Naive thymus-derived CD4-positive, alpha-beta T cell (primary cell): ENCODE results near the gene MAGI2. TPM values are rescaled to one million over a fixed set of nuclear protein-coding genes. Genes with fewer than 3 reads are reported as not detected.

Experiments
- ATAC-seq: fragments of 150-1000 bp; cut with Tn5 transposase; 2 replicates; pipeline ENCODE4 v1.10.0; 2021; ENCODE audit warnings: mild to moderate bottlenecking, moderate library complexity
- CTCF ChIA-PET: fragments of 350-600 bp; sonication (Branson Sonifier 250); formaldehyde crosslinking; loops from one replicate; lab custom pipeline; 2021; ENCODE audit warnings: antibody characterized with exemption; lab: Charles Lee
- POLR2A ChIA-PET: fragments of 350-600 bp; sonication (Branson Sonifier 250); formaldehyde crosslinking; loops from one replicate; lab custom pipeline; 2021; ENCODE audit warnings: antibody characterized with exemption, inconsistent platforms; lab: Charles Lee
- DNase-seq, 9 donors: peaks; one replicate each; pipeline versions ENCODE4 v3.0.0 to v3.0.0-alpha.2; 2020 to 2022; ENCODE audit warnings: mixed read lengths in 1 of 9
- H3K27ac ChIP-seq: one replicate; pipeline ENCODE4 v1.7.0; 2013; ENCODE audit warnings: mild to moderate bottlenecking, low read depth, low read length, moderate library complexity
- H3K27me3 ChIP-seq, 2 donors: one replicate each; pipeline ENCODE4 v1.7.0; 2013; ENCODE audit warnings: low read length in 2 of 2, mild to moderate bottlenecking in 2 of 2, moderate library complexity in 2 of 2; ENCODE audit not compliant: control insufficient read depth in 2 of 2, insufficient read depth in 2 of 2
- H3K36me3 ChIP-seq, 3 experiments: 1 replicate in 2 of 3; 2 replicates in 1 of 3; pipeline ENCODE4 v1.7.0; 2013; ENCODE audit warnings: low read length in 3 of 3, mild to moderate bottlenecking in 3 of 3, moderate library complexity in 1 of 3; ENCODE audit not compliant: insufficient read depth in 3 of 3, control insufficient read depth in 2 of 3
- H3K4me1 ChIP-seq, 2 donors: one replicate each; pipeline ENCODE4 v1.7.0; 2013; ENCODE audit warnings: low read length in 2 of 2, mild to moderate bottlenecking in 2 of 2, moderate library complexity in 1 of 2; ENCODE audit not compliant: control insufficient read depth in 2 of 2, insufficient read depth in 2 of 2
- H3K4me3 ChIP-seq: 2 replicates; pipeline ENCODE4 v1.7.0; 2013; ENCODE audit warnings: mild to moderate bottlenecking, low read length
- H3K9me3 ChIP-seq, 3 experiments: 1 replicate in 2 of 3; 2 replicates in 1 of 3; pipeline ENCODE4 v1.7.0; 2013; ENCODE audit warnings: low read length in 3 of 3; ENCODE audit not compliant: control insufficient read depth in 2 of 3
- H3K27ac Mint-ChIP-seq, 9 donors: one replicate each; pipeline ENCODE4 v1.8.0; 2020 to 2022; ENCODE audit warnings: mixed read lengths in 9 of 9, mild to moderate bottlenecking in 8 of 9, moderate library complexity in 5 of 9, inconsistent platforms in 2 of 9
- H3K27me3 Mint-ChIP-seq, 5 donors: one replicate each; pipeline ENCODE4 v1.8.0; 2021 to 2022; ENCODE audit warnings: mixed read lengths in 5 of 5, mild to moderate bottlenecking in 1 of 5
- H3K36me3 Mint-ChIP-seq, 5 donors: one replicate each; pipeline ENCODE4 v1.8.0; 2020 to 2022; ENCODE audit warnings: mixed read lengths in 5 of 5, mild to moderate bottlenecking in 3 of 5, inconsistent platforms in 1 of 5
- H3K4me1 Mint-ChIP-seq, 7 donors: one replicate each; pipeline ENCODE4 v1.8.0; 2020 to 2022; ENCODE audit warnings: mixed read lengths in 7 of 7, mild to moderate bottlenecking in 3 of 7, inconsistent platforms in 1 of 7
- H3K4me3 Mint-ChIP-seq, 10 donors: one replicate each; pipeline ENCODE4 v1.8.0; 2020 to 2022; ENCODE audit warnings: mild to moderate bottlenecking in 10 of 10, mixed read lengths in 10 of 10, moderate library complexity in 6 of 10, inconsistent platforms in 2 of 10
- H3K9me3 Mint-ChIP-seq, 11 donors: one replicate each; pipeline ENCODE4 v1.8.0; 2020 to 2022; ENCODE audit warnings: mixed read lengths in 11 of 11, mild to moderate bottlenecking in 4 of 11, inconsistent platforms in 1 of 11, moderate library complexity in 1 of 11
- intact Hi-C, 2 donors: fragments of 100-400 bp; cut with micrococcal nuclease; formaldehyde crosslinking; loops; one replicate each; pipeline ENCODE4 v1.15.1; 2023
- polyA plus RNA-seq, 2 donors: library from polyadenylated mRNA; unstranded; fragments of 300-500 nt; fragmentation: Illumina TruSeq; gene quantifications; one replicate each; pipeline ENCODE4 v1.2.3, GENCODE V29; 2021
- total RNA-seq, 6 experiments: library from RNA in 5 of 6; stranded (reverse) in 5 of 6; gene quantifications; 1 replicate in 5 of 6; 2 replicates in 1 of 6; pipeline ENCODE4 v1.2.3 and lab custom pipeline; 2021 to 2026

The MAGI2 gene
- total and polyA plus RNA-seq, 7 experiments from 2014 or later = 0.05 to 0.67 (median 0.15) TPM; not detected in 3

DNA sequence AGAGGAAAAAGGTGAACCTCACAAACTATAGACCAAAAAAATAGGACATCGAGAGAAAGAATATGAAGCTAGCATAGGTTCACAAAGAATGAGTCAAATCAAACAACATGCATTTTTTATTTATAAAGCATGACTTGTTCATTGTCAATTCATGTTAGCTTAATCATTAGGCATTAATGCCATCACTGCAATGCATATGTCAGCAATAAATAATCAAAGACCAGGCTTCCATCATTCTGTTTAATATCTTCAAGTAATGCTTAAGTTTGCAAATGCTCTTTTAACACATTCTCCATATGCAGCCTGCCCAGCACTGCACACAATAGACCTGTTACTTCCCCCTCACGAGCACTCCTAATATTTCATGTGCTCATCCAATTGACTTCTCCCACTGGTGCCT, 8.9 kb upstream of the MAGI2 start:
- H3K36me3 Mint-ChIP-seq = no peaks in the 10 kb centered on the region
- no peak for DNase-seq
- H3K27ac Mint-ChIP-seq = no peak overlapping the region
- H3K4me3 ChIP-seq = no peak overlapping the region
- H3K27me3 Mint-ChIP-seq = no peaks in the 10 kb centered on the region
- H3K4me1 ChIP-seq = no peaks in the 10 kb centered on the region
- peaks cover 0 to 4% (median 0%) of the 10 kb centered on the region in 11 donors for H3K9me3 Mint-ChIP-seq
- no peak overlapping the region for H3K27ac ChIP-seq
- intact Hi-C loops = no loop called here
- H3K4me3 Mint-ChIP-seq = no peak overlapping the region
- peaks cover 0 to 3% (median 0%) of the 10 kb centered on the region in 7 donors for H3K4me1 Mint-ChIP-seq
- ChIA-PET CTCF (no interaction called here), POLR2A (no interaction called here)
- no peak for ATAC-seq
- H3K27me3 ChIP-seq = no peaks in the 10 kb centered on the region
- H3K36me3 ChIP-seq = no peaks in the 10 kb centered on the region
- H3K9me3 ChIP-seq = no peaks in the 10 kb centered on the region

DNA sequence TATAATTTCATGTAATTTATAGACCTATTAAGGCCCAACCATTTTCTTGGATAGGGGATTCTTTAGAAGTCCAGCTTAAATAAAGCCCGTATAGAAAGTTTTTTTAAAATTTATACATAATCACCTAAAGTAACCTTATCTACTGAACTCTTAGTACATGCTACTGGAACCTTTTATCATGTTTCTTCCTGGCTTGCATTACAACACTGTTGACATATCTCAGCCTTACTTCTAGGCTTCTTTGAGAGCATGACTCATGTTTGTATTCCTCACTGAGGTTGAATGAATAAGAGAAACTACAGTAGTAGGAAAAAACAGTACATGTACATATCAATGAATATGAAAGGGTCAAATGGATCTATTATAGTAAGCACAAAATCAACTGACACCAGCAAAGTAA, 8.2 kb upstream of the MAGI2 start:
- ChIA-PET POLR2A (no interaction called here), CTCF (no interaction called here)
- peaks cover 0 to 3% (median 0%) of the 10 kb centered on the region in 7 donors for H3K4me1 Mint-ChIP-seq
- Histone ChIP-seq H3K27me3 (no peaks in the 10 kb centered on the region), H3K36me3 (no peaks in the 10 kb centered on the region), H3K27ac (no peak overlapping the region), H3K4me3 (no peak overlapping the region), H3K9me3 (no peaks in the 10 kb centered on the region), H3K4me1 (no peaks in the 10 kb centered on the region)
- intact Hi-C loops = no loop called here
- ATAC-seq (no peak), DNase-seq (no peak)
- H3K4me3 Mint-ChIP-seq = no peak overlapping the region
- H3K27me3 Mint-ChIP-seq = no peaks in the 10 kb centered on the region
- H3K27ac Mint-ChIP-seq = no peak overlapping the region
- no peaks in the 10 kb centered on the region for H3K36me3 Mint-ChIP-seq
- peaks cover 0 to 4% (median 0%) of the 10 kb centered on the region in 11 donors for H3K9me3 Mint-ChIP-seq

DNA sequence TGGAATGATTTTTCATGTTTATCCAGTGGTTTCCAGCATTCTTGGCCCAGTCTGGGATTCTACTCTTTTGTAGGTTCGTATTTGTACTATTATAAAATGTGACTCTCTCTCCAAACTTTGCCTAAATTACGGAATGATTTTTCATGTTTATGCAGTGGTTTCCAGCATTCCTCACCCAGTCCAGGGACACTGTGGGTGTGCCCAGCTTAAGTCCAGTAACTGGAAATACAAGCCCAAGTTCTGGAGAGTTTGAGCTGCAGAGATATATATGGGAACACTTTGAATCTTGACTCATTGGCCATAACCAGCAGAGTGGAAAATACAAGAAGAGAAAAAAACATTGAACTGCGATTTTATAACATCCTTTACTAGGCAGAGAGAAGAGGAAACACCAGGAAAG, 5.9 kb upstream of the MAGI2 start:
- Mint-ChIP-seq H3K4me3 (no peak overlapping the region), H3K4me1 (peaks cover 0 to 3% (median 0%) of the 10 kb centered on the region in 7 donors), H3K36me3 (no peaks in the 10 kb centered on the region), H3K9me3 (peaks cover 0 to 9% (median 0%) of the 10 kb centered on the region in 11 donors), H3K27ac (no peak overlapping the region), H3K27me3 (peaks cover 5 to 17% (median 11%) of the 10 kb centered on the region in 5 donors)
- H3K9me3 ChIP-seq = no peaks in the 10 kb centered on the region
- no peak for ATAC-seq
- H3K27me3 ChIP-seq = no peaks in the 10 kb centered on the region
- ChIA-PET POLR2A (no interaction called here), CTCF (interaction anchor here (0.8 kb wide), 1 partner anchor 11 kb away, joined by 3 read pairs; no protein-coding TSS in a partner anchor)
- no peak overlapping the region for H3K4me3 ChIP-seq
- no peaks in the 10 kb centered on the region for H3K4me1 ChIP-seq
- no peak for DNase-seq
- no peak overlapping the region for H3K27ac ChIP-seq
- no peaks in the 10 kb centered on the region for H3K36me3 ChIP-seq
- intact Hi-C loops = no loop called here

DNA sequence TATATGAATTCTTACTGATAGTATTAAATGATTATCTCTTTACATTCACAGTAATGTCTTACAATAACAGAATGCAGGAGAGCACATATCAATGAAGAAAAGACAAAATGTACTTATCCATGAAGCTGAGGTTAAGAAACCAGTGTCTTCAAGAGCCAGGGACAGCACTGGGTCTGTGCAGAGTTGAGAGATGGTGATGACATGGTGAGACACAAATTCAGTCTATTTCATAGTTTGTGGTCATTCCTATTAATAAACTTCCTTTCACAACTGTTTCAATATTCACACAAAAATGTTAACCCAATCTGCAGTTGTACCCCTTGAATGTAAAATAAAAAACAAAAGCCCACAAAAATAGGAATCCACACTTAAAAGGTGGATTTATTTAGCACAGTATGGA, 5.3 kb upstream of the MAGI2 start:
- no peak overlapping the region for H3K27ac ChIP-seq
- no peak for DNase-seq
- Mint-ChIP-seq H3K4me1 (no peaks in the 10 kb centered on the region), H3K27ac (no peak overlapping the region), H3K27me3 (peaks cover 7 to 21% (median 15%) of the 10 kb centered on the region in 5 donors), H3K4me3 (no peak overlapping the region), H3K36me3 (no peaks in the 10 kb centered on the region), H3K9me3 (peaks cover 0 to 9% (median 0%) of the 10 kb centered on the region in 11 donors)
- no peaks in the 10 kb centered on the region for H3K36me3 ChIP-seq
- no peak overlapping the region for H3K4me3 ChIP-seq
- no peaks in the 10 kb centered on the region for H3K9me3 ChIP-seq
- intact Hi-C loops = no loop called here
- ATAC-seq = no peak
- no peaks in the 10 kb centered on the region for H3K27me3 ChIP-seq
- no peaks in the 10 kb centered on the region for H3K4me1 ChIP-seq
- CTCF ChIA-PET = no interaction called here
- POLR2A ChIA-PET = no interaction called here

DNA sequence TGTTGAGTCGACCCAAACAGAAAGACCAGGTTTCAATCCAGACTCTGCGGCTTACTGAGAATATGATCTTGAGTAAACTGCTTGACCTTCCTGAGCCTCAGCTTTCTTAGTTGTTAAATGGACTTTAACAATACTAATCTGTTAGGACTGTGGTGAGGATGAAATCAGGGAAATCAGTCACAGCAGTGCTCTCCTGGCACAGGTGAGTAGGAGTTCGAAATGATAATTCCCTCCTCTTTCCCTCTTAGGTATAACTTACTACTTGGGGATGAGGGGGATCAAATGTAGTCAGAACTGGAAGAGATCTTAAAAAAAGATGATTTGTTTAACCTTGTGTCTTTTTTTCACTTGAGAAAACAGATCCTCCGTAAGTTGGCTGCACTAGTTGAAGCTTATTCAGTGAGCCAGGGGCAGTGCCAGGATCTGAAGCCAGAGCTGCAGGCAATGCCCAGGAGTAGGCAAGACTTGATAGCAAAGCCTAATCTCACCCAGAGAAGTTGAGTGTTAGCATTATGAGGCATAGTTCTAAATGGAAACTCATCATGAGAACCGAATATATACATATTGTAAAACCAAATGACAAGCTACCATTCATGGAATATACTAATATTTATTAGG, 1.8 kb upstream of the MAGI2 start:
- intact Hi-C loops = no loop called here
- H3K36me3 ChIP-seq = no peaks in the 10 kb centered on the region
- no peak overlapping the region for H3K27ac Mint-ChIP-seq
- no peaks in the 10 kb centered on the region for H3K36me3 Mint-ChIP-seq
- H3K9me3 ChIP-seq = no peaks in the 10 kb centered on the region
- ChIA-PET CTCF (no interaction called here), POLR2A (no interaction called here)
- ATAC-seq (no peak), DNase-seq (no peak)
- H3K4me3 Mint-ChIP-seq = no peak overlapping the region
- H3K4me1 Mint-ChIP-seq = peaks cover 0 to 10% (median 8%) of the 10 kb centered on the region in 7 donors
- H3K9me3 Mint-ChIP-seq = peaks cover 0 to 18% (median 2%) of the 10 kb centered on the region in 11 donors
- no peak overlapping the region for H3K4me3 ChIP-seq
- H3K27ac ChIP-seq = no peak overlapping the region
- peaks cover 36 to 55% (median 46%) of the 10 kb centered on the region in 5 donors for H3K27me3 Mint-ChIP-seq
- no peaks in the 10 kb centered on the region for H3K27me3 ChIP-seq
- no peaks in the 10 kb centered on the region for H3K4me1 ChIP-seq

DNA sequence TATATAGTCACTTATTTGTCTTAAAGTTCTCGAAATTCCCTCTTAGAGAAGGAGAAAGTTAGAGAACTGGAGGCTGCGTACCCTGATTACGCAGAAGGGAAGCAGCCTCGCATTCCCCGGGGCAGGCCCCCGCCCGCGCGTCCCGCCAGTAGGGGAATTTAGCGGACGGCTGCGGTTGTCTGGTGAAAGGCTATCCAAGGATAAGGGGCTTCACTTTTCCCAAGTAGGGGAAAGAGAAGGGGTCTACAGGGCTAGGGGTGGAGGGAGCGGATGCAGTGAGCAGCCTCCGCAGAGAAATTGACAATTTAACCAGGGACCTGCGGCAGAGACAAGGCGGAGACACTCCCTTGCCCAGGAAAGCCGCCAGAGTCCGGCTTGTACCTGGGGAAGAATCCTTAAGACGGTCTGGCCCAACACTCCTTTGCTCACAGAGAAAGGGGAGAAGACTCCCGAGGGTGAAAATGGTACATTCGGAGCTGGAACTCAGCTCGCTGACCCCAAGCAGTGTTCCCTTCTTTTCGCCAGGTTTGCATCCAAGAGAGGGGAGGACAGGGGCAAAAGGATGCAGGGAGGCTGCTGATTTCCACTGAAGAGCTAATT, 994 bp upstream of the MAGI2 start:
- ChIA-PET CTCF (no interaction called here), POLR2A (no interaction called here)
- Histone ChIP-seq H3K27ac (no peak overlapping the region), H3K9me3 (no peaks in the 10 kb centered on the region), H3K36me3 (no peaks in the 10 kb centered on the region), H3K4me1 (no peaks in the 10 kb centered on the region), H3K27me3 (no peaks in the 10 kb centered on the region), H3K4me3 (no peak overlapping the region)
- H3K9me3 Mint-ChIP-seq = peaks cover 0 to 18% (median 2%) of the 10 kb centered on the region in 11 donors
- peaks cover 36 to 55% (median 46%) of the 10 kb centered on the region in 5 donors for H3K27me3 Mint-ChIP-seq
- ATAC-seq (peak; percentile 26), DNase-seq (no peak)
- H3K36me3 Mint-ChIP-seq = no peaks in the 10 kb centered on the region
- peaks cover 0 to 10% (median 8%) of the 10 kb centered on the region in 7 donors for H3K4me1 Mint-ChIP-seq
- intact Hi-C loops = no loop called here
- H3K4me3 Mint-ChIP-seq = peak overlapping the region in 3 of 10 donors; percentile 23 to 75 (median 64)
- H3K27ac Mint-ChIP-seq = no peak overlapping the region

DNA sequence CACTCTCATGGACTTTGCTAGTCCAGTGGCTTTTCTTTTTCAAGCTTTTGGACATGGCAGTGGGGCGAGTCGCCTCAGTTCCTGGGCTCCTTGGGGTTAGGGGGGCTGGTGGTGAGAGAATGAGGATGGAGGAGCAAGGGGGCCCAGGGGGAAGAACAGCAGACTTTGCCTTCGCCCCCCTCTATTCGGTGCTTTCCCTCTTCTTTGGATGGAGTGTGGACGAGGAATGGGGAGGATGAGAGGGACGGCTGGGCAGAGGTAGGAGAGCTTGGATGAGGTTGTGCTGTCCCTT, 255 bp downstream of the MAGI2 start:
- CTCF ChIA-PET = no interaction called here
- peaks cover 0 to 18% (median 2%) of the 10 kb centered on the region in 11 donors for H3K9me3 Mint-ChIP-seq
- H3K9me3 ChIP-seq = no peaks in the 10 kb centered on the region
- no peak overlapping the region for H3K27ac ChIP-seq
- peaks cover 36 to 55% (median 46%) of the 10 kb centered on the region in 5 donors for H3K27me3 Mint-ChIP-seq
- intact Hi-C loops = no loop called here
- no peak for DNase-seq
- H3K4me1 ChIP-seq = no peaks in the 10 kb centered on the region
- H3K27me3 ChIP-seq = no peaks in the 10 kb centered on the region
- H3K36me3 ChIP-seq = no peaks in the 10 kb centered on the region
- peaks cover 0 to 10% (median 8%) of the 10 kb centered on the region in 7 donors for H3K4me1 Mint-ChIP-seq
- no peak overlapping the region for H3K4me3 ChIP-seq
- no peak overlapping the region for H3K27ac Mint-ChIP-seq
- no peak for ATAC-seq
- H3K4me3 Mint-ChIP-seq = peak overlapping the region in 4 of 10 donors; percentile 37 to 75 (median 53)
- no peaks in the 10 kb centered on the region for H3K36me3 Mint-ChIP-seq
- POLR2A ChIA-PET = no interaction called here
